NCI-H2227 treated with DMSO at 0.1 percent for 48 hours (cell line): ENCODE measurements around the gene CDK6.

Source experiments
- DNase-seq: peaks from one replicate; lab custom pipeline; 2025; lab: John Stamatoyannopoulos, UW

CDK6 gene

GRCh38 chr7:92645114-92646061, 191.0 kb downstream of the CDK6 start:
- peak; percentile 71 for DNase-seq

- no peak for DNase-seq
Measured at GRCh38 chr7:92644406-92645113, 191.8 kb downstream of the CDK6 start.

DNA sequence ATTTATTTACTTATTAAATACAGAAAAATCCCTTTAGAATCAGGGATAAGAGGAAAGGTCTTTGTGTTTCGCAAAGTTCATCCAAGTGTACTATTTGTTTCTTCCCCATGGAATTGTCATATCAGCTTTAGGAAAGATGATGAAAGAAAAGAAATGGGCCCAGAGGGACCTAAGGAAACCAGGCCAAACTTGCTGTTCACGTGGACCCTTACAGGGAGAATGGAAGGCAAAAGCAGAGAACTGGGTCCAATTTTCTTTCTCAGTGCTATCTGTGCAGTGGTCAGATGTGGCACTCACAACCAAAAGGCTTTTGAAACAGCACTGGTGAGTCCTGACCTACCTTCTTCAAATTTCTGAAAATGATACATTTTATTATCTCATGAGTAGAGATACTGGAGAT, 192.6 kb downstream of the CDK6 start:
- DNase-seq, result no peak

- no peak for DNase-seq
Measured at GRCh38 chr7:92641921-92642511, 194.4 kb downstream of the CDK6 start.

GRCh38 chr7:92639966-92640365, 196.4 kb downstream of the CDK6 start:
- no peak for DNase-seq

GRCh38 chr7:92639213-92639896, 197.0 kb downstream of the CDK6 start:
- no peak for DNase-seq

DNA sequence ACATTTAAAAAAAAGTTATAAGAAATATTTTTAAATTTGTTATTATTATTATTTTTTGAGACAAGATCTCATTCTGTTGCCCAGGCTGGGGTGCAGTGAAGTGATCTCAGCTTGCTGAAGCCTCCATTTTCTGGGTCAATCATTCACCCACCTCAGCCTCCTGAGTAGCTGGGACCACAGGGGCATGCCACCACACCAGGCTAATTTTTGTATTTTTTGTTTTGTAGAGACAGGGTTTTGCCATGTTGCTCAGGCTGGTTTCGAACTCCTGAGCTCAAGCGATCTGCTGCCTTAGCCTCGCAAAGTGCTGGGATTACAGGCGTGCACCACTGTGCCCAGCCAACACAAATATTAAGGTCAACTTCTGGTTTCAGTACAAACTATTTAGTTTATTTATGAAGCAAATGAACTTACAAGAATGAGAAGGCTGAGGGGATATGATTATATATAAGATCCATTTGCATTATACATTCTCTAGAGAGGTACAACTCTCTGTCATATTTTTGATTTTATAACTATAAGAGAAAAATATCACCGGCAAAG, 200.3 kb downstream of the CDK6 start:
- DNase-seq, result no peak

DNA sequence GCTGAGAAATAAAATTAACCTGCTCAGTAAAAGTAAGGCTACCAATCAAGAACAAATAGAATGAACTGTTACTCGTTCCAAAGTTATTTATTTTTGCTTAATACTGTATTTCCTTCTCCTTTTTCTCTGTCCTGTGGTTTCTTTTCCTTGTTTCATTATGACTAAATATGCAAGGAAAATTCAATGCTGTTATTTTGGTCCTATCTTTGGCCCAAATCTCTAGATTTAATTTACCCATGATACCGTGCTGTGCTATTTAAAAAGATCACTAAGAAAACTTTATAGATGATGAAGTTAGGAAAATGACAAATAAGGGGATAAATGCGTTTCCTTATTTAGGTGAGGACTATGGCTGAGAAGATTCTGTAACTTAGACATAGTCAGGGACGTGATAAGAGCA, 200.8 kb downstream of the CDK6 start:
- DNase-seq, result no peak

GRCh38 chr7:92634924-92635519, 201.4 kb downstream of the CDK6 start:
- no peak for DNase-seq

- no peak for DNase-seq
Measured at GRCh38 chr7:92634205-92634604, 202.2 kb downstream of the CDK6 start.

- DNase-seq, result no peak
Measured at GRCh38 chr7:92633211-92633906, 203.0 kb downstream of the CDK6 start.

- no peak for DNase-seq
Measured at GRCh38 chr7:92632791-92633190, 203.6 kb downstream of the CDK6 start.

DNA sequence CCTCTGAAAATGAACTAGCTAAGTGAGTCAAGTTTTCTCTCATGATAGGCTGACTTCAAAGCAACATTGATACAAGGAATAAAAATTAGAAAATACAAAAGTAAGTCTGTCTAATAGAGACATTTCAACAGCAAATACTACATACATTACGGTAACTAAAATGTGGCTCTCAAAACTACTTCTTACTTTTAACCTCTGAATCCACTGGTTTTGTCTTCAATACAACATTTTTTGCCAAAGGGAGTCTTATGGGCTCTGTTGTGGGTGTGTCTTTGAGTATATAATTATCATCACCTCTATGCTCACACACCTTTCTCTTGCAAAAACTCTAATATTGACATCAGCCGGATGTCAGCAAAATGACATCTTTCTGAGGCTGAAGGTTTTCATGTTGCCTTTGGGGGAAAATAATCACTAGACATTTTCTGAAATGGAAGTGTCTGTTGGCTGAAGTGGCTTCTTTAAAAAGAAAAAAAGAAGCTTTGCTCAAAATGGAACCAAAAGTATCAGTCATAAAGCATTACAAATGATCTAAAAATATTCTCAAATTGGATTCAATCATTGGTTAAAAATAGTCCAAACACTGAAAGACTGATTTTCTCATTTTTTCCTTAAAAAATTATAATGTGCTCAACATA, 204.4 kb downstream of the CDK6 start:
- DNase-seq, result no peak

DNA sequence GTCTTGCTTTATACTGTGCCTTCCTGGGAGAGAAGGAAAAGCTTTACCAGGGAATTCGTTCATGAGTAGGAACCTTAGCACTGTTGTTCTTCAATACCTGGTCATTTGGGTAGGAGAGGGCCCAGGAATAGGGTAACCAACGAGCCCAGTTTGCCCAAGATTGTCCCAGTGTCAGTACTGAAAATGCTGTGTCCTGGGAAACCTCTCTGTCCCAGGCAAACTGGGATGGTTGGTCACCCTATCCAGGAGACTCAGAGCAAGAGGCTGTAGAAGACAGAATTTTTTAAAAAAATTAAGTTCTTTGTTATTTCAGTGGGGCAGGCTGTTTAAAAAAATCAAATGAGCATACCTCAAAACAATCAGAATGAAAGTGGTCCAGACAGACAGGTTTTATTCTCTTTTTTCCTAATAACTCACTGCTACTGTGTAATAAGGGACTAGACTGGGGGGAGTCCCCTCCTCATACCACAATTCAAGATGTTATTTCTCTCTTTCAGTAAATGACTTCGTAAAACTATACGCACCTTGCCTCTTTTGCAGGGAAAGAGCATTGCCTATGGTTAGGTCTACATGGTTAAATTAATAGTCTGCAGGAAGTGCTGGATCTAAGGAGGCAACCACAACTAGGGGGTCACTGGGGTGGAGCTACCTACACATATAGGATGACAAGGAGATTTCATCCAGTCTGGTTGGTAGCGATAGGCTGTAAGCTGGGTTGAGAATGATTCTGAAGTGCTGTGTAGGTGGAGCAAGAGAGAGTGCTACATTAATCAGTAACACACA, 205.1 kb downstream of the CDK6 start:
- no peak for DNase-seq

DNA sequence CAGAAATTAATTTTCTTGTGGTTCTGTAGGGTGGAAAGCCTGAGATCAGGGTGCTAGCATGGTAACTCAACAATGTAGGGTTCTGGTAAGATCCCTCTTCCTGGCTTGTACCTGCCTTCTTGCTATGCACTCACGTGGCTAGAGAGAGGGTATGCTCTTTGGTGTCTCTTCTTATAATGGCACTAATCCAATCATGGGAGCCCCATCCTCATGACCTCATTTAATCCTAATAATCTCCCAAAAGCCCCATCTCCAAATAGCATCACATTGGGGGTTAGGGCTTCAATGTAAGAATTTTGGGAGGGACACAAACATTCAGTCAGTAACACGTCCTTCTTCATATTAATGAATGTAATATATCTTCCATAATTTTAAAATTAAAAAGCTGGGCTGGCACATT, 206.6 kb downstream of the CDK6 start:
- no peak for DNase-seq

- DNase-seq, result no peak
Measured at GRCh38 chr7:92627956-92628355, 208.4 kb downstream of the CDK6 start.

DNA sequence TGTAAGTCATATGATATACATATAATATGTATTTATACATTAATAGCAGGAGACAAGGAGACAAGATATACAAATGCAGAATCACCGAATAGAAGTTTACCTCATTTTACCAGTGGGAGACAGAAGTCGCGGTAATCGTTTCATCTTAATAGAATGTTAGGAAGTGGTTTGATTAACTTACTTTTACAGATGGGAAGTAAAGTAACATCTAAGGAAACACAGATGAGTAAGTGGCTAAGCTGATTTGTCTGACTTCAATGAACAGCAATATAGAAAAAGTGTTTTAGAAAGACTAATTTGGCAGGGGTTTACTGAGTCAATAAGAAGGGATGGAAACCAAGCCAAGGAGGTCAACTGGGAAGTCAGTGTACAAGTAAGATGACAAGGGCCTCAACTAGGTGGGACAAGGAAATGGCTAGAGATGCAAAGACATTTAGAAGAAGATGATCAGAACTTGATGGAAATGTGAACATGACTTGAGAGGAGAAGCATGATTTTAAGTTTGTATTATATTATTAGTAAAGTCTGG, 210.0 kb downstream of the CDK6 start:
- no peak for DNase-seq

GRCh38 chr7:92625617-92626016, 210.8 kb downstream of the CDK6 start:
- DNase-seq, result no peak

DNA sequence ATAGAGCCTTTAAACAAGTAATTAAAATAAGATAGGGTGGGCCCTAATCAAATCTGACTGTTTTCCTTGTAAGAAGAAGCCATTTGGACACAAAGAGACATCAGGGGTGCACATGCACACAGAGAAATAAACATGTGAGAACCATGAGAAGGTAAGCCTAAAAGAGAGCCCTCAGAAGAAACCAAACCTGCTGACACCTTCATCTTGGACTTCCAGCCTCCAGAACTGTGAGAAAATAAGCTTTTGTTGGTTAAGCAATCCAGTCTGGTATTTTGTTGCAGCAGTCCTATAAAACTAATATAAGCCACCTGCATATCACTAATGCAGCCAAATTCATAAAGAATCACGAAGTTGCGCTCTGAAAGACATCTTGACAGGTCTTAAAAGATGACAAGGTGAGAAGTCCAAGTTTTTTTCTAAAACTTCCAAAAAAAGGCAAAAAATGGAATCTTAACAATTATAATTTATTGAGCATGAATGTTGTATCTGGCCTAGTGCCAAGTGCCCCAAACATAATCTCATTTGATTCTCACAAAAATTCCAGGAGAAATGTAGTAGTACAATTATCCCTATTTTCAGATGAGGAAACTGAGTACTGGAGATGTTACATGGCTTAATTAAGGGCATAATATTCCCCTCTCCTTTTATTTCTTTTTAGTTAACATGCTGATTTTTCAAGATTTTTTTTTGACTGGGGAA, 211.9 kb downstream of the CDK6 start:
- no peak for DNase-seq
